GM18505 (cell line): ENCODE data around the gene ANKZF1.
"Not testable (repeated sequence)": the region's sequence is repeated elsewhere in the genome, so short reads cannot be mapped to it uniquely, and the experiment has no call there.

ENCODE experiments used
- ATAC-seq: cut with Tn5 transposase; IDR thresholded peaks from one replicate; pipeline ENCODE4 v1.9.1; 2021; ENCODE audit not compliant: unreplicated experiment
- POLR2A ChIP-seq: IDR thresholded peaks from 4 replicates; pipeline ENCODE4 v1.6.1; 2011; ENCODE audit warnings: borderline replicate concordance; ENCODE audit not compliant: insufficient read depth, insufficient read length; ENCODE audit errors: extremely low read depth

ANKZF1 gene, protein sequence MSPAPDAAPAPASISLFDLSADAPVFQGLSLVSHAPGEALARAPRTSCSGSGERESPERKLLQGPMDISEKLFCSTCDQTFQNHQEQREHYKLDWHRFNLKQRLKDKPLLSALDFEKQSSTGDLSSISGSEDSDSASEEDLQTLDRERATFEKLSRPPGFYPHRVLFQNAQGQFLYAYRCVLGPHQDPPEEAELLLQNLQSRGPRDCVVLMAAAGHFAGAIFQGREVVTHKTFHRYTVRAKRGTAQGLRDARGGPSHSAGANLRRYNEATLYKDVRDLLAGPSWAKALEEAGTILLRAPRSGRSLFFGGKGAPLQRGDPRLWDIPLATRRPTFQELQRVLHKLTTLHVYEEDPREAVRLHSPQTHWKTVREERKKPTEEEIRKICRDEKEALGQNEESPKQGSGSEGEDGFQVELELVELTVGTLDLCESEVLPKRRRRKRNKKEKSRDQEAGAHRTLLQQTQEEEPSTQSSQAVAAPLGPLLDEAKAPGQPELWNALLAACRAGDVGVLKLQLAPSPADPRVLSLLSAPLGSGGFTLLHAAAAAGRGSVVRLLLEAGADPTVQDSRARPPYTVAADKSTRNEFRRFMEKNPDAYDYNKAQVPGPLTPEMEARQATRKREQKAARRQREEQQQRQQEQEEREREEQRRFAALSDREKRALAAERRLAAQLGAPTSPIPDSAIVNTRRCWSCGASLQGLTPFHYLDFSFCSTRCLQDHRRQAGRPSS

DNA sequence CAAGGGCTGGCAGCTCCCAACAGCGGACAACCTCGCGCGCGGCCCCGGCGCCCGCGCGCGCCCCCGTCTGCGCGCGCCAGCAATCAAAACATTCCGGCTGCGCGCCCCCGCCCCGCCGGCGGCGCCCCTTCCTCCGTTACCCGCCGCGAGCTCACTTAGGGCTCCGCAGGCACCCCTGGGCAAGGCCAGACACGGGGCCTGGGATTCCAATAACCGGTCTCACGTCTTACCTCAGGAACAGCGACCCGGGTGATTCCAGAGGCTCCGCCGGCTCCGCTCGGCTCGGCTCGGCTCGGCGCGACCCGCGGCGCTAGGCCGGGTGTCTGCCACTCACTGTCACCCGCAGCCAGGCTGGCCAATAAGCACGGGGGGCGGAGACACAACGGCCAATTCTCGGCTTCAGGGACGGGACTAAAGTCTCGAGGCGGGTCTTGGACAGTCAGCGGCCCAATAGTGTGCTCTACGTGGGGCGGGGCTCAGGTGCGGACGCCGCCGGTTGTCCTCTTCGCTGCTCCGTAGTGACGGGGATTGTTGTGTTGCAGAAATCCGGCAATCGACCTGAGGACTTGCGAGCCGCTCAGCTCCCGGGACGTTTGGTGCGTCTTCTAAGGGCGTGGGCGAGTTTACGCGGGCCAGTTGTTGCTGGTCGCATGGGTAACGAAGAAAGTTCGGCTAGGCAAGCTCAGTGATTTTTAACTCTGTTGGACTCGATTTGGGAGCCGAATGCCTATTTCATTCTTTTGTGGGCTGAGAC is at the start of gene ANKZF1, which contains the start of gene ATG9A:
TSS of gene ANKZF1 (plus strand) at position 502 of the 754 bp plus-strand sequence. CDS start 452 bp downstream, outside the sequence.
TSS of gene ATG9A (minus strand) at position 332 of the 754 bp plus-strand sequence. CDS start 1,612 bp downstream, outside the sequence.
- peak; percentile 96 for ATAC-seq

DNA sequence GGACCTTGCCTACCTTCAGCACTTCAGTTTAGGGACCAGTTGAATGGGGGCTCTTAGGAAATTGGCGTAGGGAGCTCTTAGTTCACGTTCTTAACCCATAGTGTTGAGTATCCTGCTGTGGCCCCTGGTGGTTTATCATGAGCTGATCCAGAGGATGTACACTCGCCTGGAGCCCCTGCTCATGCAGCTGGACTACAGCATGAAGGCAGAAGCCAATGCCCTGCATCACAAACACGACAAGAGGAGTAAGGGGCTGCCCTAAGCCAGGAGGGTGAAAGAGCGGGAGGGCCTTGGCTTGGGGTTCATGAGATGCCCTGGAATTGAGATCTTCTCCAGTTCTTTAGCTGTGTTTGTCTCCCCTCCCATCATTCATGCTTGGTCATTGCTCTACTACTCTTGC is 48.6 kb upstream of the ANKZF1 start:
- no peak for ATAC-seq
- TF ChIP-seq POLR2A, result no peak

More for the DNA sequence above, at the start of gene ANKZF1, which contains the start of gene ATG9A:
- TF ChIP-seq POLR2A, result peak; percentile 84

DNA sequence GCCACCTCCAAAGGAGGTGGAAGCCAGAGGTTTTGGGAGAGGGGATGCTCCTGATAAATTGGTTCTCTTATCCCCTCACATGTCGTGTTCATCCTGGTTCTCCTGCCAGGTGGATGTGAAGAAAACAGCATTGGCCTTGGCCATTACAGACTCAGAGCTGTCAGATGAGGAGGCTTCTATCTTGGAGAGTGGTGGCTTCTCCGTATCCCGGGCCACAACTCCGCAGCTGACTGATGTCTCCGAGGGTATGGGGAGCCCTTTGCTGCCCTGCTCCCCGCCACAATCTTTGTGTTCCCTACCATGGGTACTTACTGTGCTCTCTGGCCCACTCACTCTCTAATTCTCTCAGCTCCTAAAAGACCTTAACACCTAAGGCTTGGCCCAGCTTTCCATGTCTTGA is 48.1 kb upstream of the ANKZF1 start:
- no peak for TF ChIP-seq POLR2A
- no peak for ATAC-seq

DNA sequence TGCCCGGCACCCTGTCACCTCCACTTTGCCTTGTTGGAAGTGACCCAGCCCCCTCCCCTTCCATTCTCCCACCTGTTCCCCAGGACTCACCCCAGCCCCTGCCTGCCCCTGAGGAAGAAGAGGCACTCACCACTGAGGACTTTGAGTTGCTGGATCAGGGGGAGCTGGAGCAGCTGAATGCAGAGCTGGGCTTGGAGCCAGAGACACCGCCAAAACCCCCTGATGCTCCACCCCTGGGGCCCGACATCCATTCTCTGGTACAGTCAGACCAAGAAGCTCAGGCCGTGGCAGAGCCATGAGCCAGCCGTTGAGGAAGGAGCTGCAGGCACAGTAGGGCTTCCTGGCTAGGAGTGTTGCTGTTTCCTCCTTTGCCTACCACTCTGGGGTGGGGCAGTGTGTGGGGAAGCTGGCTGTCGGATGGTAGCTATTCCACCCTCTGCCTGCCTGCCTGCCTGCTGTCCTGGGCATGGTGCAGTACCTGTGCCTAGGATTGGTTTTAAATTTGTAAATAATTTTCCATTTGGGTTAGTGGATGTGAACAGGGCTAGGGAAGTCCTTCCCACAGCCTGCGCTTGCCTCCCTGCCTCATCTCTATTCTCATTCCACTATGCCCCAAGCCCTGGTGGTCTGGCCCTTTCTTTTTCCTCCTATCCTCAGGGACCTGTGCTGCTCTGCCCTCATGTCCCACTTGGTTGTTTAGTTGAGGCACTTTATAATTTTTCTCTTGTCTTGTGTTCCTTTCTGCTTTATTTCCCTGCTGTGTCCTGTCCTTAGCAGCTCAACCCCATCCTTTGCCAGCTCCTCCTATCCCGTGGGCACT is 47.1 kb upstream of the ANKZF1 start:
- ATAC-seq, result no peak
- no peak for TF ChIP-seq POLR2A

DNA sequence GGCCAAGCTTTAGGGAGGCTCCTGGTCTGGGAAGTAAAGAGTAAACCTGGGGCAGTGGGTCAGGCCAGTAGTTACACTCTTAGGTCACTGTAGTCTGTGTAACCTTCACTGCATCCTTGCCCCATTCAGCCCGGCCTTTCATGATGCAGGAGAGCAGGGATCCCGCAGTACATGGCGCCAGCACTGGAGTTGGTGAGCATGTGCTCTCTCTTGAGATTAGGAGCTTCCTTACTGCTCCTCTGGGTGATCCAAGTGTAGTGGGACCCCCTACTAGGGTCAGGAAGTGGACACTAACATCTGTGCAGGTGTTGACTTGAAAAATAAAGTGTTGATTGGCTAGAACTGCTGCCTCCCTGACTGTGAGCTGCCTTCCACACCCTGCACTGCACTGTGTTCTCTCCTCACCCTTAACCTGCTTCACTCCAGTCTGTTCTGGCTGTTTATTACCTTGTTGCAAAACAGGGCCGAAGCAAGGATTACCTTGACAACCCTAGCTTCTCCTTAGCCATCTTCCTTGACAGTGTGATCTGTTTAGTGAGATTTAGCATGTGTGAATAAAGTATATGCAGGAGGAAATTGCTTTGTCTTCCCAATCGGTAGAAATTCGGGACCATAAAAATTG is 46.3 kb upstream of the ANKZF1 start:
- no peak for TF ChIP-seq POLR2A
- ATAC-seq, result no peak

DNA sequence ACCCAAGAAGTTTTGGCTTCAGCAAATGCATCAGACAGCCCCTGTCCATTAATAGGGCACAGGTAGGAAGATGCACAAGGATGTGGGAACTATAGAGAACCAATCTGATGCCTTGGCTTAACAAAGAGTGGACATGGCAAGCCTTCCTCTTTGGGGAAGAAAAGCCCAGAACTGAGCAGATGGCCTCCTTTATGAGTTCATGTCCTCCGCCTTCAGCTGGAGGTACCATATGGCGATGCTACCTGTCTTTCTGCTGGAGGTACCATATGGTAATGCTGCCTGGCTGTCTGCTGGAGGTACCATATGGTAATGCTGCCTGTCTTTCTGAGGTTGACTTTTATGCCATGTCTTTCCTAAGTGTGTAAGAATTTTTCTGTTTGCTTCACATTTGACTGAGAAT is 45.5 kb upstream of the ANKZF1 start:
- TF ChIP-seq POLR2A, result no peak
- no peak for ATAC-seq

DNA sequence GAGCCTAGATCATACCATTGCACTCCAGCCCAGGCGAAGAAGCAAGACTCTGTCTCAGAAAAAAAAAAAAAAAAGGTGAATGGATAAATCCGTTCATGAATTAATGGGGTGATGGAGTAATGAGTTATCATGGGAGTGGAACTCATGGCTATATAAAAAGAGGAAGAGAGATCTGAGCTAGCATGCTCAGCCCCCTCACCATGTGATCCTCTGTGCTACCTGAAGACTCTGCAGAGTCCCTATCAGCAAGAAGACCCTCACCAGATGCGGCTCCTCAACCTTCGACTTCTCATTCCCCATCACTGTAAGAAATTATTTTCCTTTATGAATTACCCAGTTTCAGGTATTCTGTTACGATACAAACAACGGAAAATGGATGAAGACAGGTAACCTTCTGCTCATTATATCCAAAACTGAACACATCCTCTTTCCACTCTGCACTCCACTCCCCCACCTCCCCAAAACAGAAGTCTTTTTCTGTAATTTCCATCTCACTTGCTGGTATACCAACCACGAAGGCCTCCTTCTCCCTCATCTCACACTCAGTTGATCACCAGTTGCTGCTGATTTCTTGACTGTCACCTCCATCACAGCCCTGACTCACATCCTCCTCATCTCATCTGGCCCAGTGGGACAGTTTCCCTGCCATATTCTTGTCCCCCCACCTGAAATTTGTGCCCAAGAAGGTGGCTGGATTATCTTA is 42.7 kb upstream of the ANKZF1 start:
- no peak for ATAC-seq
- no peak for TF ChIP-seq POLR2A

DNA sequence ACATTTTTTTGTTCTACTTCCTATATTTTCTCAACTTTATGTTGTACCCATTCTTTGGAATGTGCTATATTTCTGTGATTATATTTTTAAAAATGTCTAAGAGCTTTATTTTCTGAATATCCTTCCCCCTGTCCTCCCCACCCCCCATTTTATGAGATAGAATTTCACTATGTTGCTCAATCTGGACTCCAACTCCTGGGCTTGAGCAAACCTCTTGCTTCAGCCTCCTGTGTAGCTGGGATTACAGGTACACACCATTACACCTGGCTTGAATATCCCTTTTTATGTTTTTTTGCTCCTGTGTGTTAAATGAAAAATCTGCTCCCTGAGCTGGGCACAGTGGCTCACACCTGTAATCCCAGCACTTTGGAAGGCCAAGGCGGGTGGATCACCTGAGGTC is 32.2 kb upstream of the ANKZF1 start:
- no peak for ATAC-seq

DNA sequence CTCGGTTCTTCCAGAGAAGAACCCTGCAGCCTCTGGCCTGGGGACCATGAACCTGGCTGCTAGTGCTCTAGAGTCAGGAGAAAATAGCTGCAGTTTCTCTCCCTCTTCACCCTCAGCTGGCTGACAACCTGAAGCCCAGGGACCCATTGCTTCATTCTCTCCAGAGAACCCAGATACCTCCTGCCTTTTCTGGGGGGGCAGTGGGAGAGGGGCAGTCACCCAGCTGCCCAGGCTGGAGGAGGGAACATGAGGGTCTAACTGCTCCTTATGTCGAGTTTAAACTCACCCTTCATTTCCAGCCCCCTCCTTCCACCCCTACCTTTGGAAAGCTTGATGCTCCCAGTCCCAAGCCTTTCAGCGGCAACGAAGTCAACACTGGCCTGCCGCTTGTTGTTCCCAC is 30.6 kb upstream of the ANKZF1 start:
- no peak for ATAC-seq
- TF ChIP-seq POLR2A, result no peak

More for the DNA sequence above, 32.2 kb upstream of the ANKZF1 start:
- TF ChIP-seq POLR2A, result no peak

DNA sequence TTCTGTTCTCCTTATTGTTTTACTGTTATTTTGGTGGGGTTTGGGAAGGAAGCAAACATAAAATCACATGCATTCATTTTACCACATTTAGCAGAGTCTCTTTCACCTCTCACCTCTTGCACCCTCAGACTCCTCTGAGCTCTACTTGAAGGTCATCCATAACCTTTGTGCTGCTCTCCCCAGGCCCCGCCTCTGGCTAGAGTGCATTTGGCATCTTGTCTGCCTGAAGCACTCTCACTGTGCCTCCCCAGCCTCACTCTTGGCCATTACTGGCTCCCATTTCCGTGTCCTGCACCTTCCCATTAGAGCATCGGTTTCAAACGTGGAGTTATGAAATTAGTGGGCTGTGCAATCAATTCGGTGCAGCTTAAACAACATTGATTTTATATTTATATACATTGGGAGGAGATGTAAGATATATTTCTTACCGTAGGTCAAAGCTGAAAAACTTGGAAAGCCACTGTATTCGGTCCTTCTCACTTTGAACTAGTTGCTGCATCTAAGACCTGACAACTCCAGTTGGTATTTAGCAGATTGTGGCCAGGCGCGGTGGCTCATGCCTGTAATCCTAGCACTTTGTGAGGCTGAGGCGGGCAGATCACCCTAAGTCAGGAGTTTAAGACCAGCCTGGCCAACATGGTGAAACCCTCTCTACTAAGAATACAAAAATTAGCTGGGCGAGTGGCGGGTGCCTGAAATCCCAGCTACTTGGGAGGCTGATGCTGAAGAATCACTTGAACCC is 30.0 kb upstream of the ANKZF1 start:
- ATAC-seq, result no peak
- TF ChIP-seq POLR2A, result no peak

DNA sequence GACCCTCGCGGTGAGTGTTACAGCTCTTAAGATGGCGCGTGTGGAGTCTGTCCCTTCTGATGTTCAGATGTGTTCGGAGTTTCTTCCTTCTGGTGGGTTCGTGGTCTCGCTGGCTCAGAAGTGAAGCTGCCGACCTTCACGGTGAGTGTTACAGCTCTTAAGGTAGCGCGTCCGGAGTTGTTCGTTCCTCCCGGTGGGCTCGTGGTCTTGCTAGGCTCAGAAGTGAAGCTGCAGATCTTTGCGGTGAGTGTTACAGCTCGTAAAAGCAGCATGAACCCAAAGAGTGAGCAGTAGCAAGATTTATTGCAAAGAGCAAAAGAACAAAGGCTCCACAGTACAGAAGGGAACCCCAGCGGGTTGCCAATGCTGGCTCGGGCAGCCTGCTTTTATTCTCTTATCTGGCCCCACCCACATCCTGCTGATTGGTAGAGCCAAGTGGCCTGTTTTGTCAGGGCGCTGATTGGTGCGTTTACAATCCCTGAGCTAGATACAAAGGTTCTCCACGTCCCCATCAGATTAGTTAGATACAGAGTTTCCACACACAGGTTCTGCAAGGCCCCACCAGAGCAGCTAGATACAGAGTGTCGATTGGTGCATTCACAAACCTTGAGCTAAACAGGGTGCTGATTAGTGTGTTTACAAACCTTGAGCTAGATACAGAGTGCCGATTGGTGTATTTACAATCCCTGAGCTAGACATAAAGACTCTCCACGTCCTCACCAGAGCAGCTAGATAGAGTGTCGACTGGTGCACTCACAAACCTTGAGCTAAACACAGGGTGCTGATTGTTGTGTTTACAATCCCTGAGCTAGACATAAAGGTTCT is 28.9 kb upstream of the ANKZF1 start:
- ATAC-seq, result not testable (repeated sequence)

DNA sequence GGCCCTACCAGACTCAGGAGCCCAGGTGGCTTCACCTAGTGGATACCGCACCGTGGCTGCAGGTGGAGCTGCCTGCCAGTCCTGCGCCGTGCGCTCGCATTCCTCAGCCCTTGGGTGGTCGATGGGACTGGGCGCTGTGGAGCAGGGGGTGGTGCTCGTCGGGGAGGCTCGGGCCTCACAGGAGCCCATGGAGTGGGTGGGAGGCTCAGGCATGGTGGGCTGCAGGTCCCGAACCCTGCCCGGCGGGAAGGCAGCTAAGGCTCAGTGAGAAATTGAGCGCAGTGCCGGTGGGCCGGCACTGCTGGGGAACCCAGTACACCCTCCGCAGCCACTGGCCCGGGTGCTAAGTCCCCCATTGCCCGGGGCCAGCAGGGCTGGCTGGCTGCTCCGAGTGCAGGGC is 28.3 kb upstream of the ANKZF1 start:
- not testable (repeated sequence) for ATAC-seq
